Muscle of leg (tissue), 11 donors: Measurements from ENCODE around the gene NUDT3. TPM values are rescaled to one million over a fixed set of nuclear protein-coding genes. Genes with fewer than 3 reads are reported as not detected.

Source experiments
- DNase-seq: peaks from one replicate; pipeline ENCODE4 v3.0.0; 2013
- H3K27ac ChIP-seq: one replicate; pipeline ENCODE4 v1.5.1; 2013; ENCODE audit warnings: mild to moderate bottlenecking, low read length, control low read depth
- H3K27me3 ChIP-seq: one replicate; pipeline ENCODE4 v1.6.1; 2013; ENCODE audit warnings: low read length; ENCODE audit not compliant: control insufficient read depth, insufficient read depth
- H3K36me3 ChIP-seq: one replicate; pipeline ENCODE4 v1.6.1; 2013; ENCODE audit warnings: low read length; ENCODE audit not compliant: control insufficient read depth, insufficient read depth
- H3K4me1 ChIP-seq: one replicate; pipeline ENCODE4 v1.6.1; 2013; ENCODE audit warnings: low read length; ENCODE audit not compliant: control insufficient read depth, insufficient read depth
- H3K4me3 ChIP-seq: one replicate; pipeline ENCODE4 v1.5.1; 2013; ENCODE audit warnings: low read length, control low read depth
- H3K9me3 ChIP-seq: replicated peaks from 2 replicates; pipeline ENCODE4 v1.6.1; 2013; ENCODE audit warnings: low read depth, low read length; ENCODE audit not compliant: control insufficient read depth
- WGBS: methylation state at CpG from one replicate; pipeline ENCODE4 v1.1.5; 2013; ENCODE audit warnings: missing lambda C conversion rate; ENCODE audit not compliant: insufficient coverage; 5-methylcytosine and 5-hydroxymethylcytosine counted together
- polyA plus RNA-seq, 8 donors: library from polyadenylated mRNA; unstranded; fragments of 120-200 nt; gene quantifications; one replicate each; pipeline versions ENCODE4 v1.2.1 to v1.2.3, GENCODE V29; 2013; ENCODE audit warnings: inconsistent platforms in 1 of 8, low replicate concordance in 1 of 8; ENCODE audit not compliant: insufficient read length in 8 of 8, insufficient read depth in 1 of 8
- total RNA-seq: library from RNA; stranded (reverse); fragments of 120-200 nt; gene quantifications from one replicate; pipeline ENCODE4 v1.2.4, GENCODE V29; 2013

The NUDT3 gene
- total and polyA plus RNA-seq, 9 donors: 18.9 to 56.7 (median 28.8) TPM

GRCh38 chr6:34280216-34280615, 112.3 kb downstream of the NUDT3 start:
- WGBS: no CpG with 5 or more reads among the region's 4 CpGs
- peaks cover 37% of the 10 kb centered on the region for H3K36me3 ChIP-seq
- DNase-seq: no peak
- H3K27me3 ChIP-seq: no peaks in the 10 kb centered on the region
- H3K4me1 ChIP-seq: peaks cover 12% of the 10 kb centered on the region
- H3K27ac ChIP-seq: no peak overlapping the region
- H3K9me3 ChIP-seq: no peaks in the 10 kb centered on the region
- no peak overlapping the region for H3K4me3 ChIP-seq

- Histone ChIP-seq H3K36me3 (peaks cover 28% of the 10 kb centered on the region), H3K9me3 (no peaks in the 10 kb centered on the region), H3K27me3 (no peaks in the 10 kb centered on the region), H3K4me3 (no peak overlapping the region), H3K27ac (no peak overlapping the region), H3K4me1 (peaks cover 9% of the 10 kb centered on the region)
- DNase-seq: no peak
- 87% methylated on average over 5 of the region's 5 CpGs for WGBS
These were observed 113.6 kb downstream of the NUDT3 start for GRCh38 chr6:34278833-34279232.

- WGBS: 89% methylated on average over 2 of the region's 4 CpGs
- H3K4me1 ChIP-seq: peaks cover 12% of the 10 kb centered on the region
- no peak overlapping the region for H3K27ac ChIP-seq
These were observed 114.7 kb downstream of the NUDT3 start for GRCh38 chr6:34277763-34278112.

GRCh38 chr6:34276881-34277762, 115.3 kb downstream of the NUDT3 start:
- no peaks in the 10 kb centered on the region for H3K9me3 ChIP-seq
- H3K36me3 ChIP-seq: peaks cover 22% of the 10 kb centered on the region
- 53% methylated on average over 5 of the region's 10 CpGs for WGBS
- H3K27ac ChIP-seq: no peak overlapping the region
- H3K4me3 ChIP-seq: no peak overlapping the region
- no peaks in the 10 kb centered on the region for H3K27me3 ChIP-seq
- DNase-seq: peak; percentile 58
- peaks cover 12% of the 10 kb centered on the region for H3K4me1 ChIP-seq

More at GRCh38 chr6:34277763-34278112, 114.7 kb downstream of the NUDT3 start:
- no peaks in the 10 kb centered on the region for H3K9me3 ChIP-seq
- no peak for DNase-seq
- H3K27me3 ChIP-seq: no peaks in the 10 kb centered on the region
- H3K36me3 ChIP-seq: peaks cover 22% of the 10 kb centered on the region
- no peak overlapping the region for H3K4me3 ChIP-seq

GRCh38 chr6:34276191-34276590, 116.3 kb downstream of the NUDT3 start:
- 94% methylated on average over 3 of the region's 5 CpGs for WGBS
- H3K36me3 ChIP-seq: peaks cover 18% of the 10 kb centered on the region
- no peak overlapping the region for H3K27ac ChIP-seq
- H3K27me3 ChIP-seq: no peaks in the 10 kb centered on the region
- peaks cover 12% of the 10 kb centered on the region for H3K4me1 ChIP-seq
- DNase-seq: no peak
- H3K9me3 ChIP-seq: no peaks in the 10 kb centered on the region
- H3K4me3 ChIP-seq: no peak overlapping the region

GRCh38 chr6:34275128-34275804, 117.2 kb downstream of the NUDT3 start:
- no peak for DNase-seq
- peaks cover 12% of the 10 kb centered on the region for H3K4me1 ChIP-seq
- no peaks in the 10 kb centered on the region for H3K9me3 ChIP-seq
- H3K27me3 ChIP-seq: no peaks in the 10 kb centered on the region
- no peak overlapping the region for H3K4me3 ChIP-seq
- no peak overlapping the region for H3K27ac ChIP-seq
- peaks cover 16% of the 10 kb centered on the region for H3K36me3 ChIP-seq
- WGBS: 88% methylated on average over 2 of the region's 3 CpGs

- no peak overlapping the region for H3K27ac ChIP-seq
- 86% methylated on average over 1 of the region's 1 CpG for WGBS
- peaks cover 12% of the 10 kb centered on the region for H3K4me1 ChIP-seq
These were observed 118.3 kb downstream of the NUDT3 start for GRCh38 chr6:34274129-34274528.

GRCh38 chr6:34273242-34273805, 119.1 kb downstream of the NUDT3 start:
- H3K4me3 ChIP-seq: no peak overlapping the region
- no peaks in the 10 kb centered on the region for H3K9me3 ChIP-seq
- DNase-seq: peak; percentile 49
- peak overlapping the region; percentile 44 for H3K27ac ChIP-seq
- H3K36me3 ChIP-seq: no peaks in the 10 kb centered on the region
- H3K4me1 ChIP-seq: peaks cover 12% of the 10 kb centered on the region
- WGBS: 60% methylated on average over 1 of the region's 3 CpGs
- no peaks in the 10 kb centered on the region for H3K27me3 ChIP-seq

More at GRCh38 chr6:34274129-34274528, 118.3 kb downstream of the NUDT3 start:
- Histone ChIP-seq H3K4me3 (no peak overlapping the region), H3K27me3 (no peaks in the 10 kb centered on the region), H3K36me3 (peaks cover 5% of the 10 kb centered on the region), H3K9me3 (no peaks in the 10 kb centered on the region)
- no peak for DNase-seq

- Histone ChIP-seq H3K4me1 (peaks cover 6% of the 10 kb centered on the region), H3K27me3 (no peaks in the 10 kb centered on the region), H3K36me3 (no peaks in the 10 kb centered on the region), H3K9me3 (no peaks in the 10 kb centered on the region), H3K4me3 (no peak overlapping the region), H3K27ac (peak overlapping the region; percentile 9)
- no peak for DNase-seq
- WGBS: 64% methylated on average over 8 of the region's 13 CpGs
These were observed 120.2 kb downstream of the NUDT3 start for GRCh38 chr6:34272013-34272926.
